ENCODE measurements around the gene IL1RAPL2. TPM values are rescaled to one million over a fixed set of nuclear protein-coding genes. Genes with fewer than 3 reads are reported as not detected.

The IL1RAPL2 gene
- total and polyA plus RNA-seq, 2 of the 4 experiments (the other 2 are of a cell fraction), result 0.03 TPM; not detected in 1

GRCh38 chrX:105565856-105566255 lies 999.9 kb downstream of the IL1RAPL2 start:
- no peaks in the 10 kb centered on the region for H3K36me3 ChIP-seq (ENCODE audit: control insufficient read depth, insufficient read depth, low read length)
- no TSS peak for BruUV-seq (replicated peaks)
- no peak overlapping the region for H3K4me3 ChIP-seq (ENCODE audit: insufficient read depth, low read depth, low read length)
- no peak overlapping the region for H3K9ac ChIP-seq (ENCODE audit: low read depth, low read length)
- no peak overlapping the region for H2BK20ac ChIP-seq (ENCODE audit: low read depth, low read length)
- ChIA-PET POLR2A (ENCODE audit: unreplicated experiment) (no interaction called here), CTCF (no interaction called here)
- H2AK5ac ChIP-seq (ENCODE audit: low read depth, low read length), result no peak overlapping the region
- DNase-seq, result no peak
- H3K14ac ChIP-seq (replicated peaks; ENCODE audit: low read depth, low read length), result no peak overlapping the region
- no peaks in the 10 kb centered on the region for H3K9me3 ChIP-seq (ENCODE audit: control insufficient read depth, insufficient read depth, low read length)
- no peak overlapping the region for H2BK15ac ChIP-seq (ENCODE audit: low read depth, low read length)
- no peaks in the 10 kb centered on the region for H4K20me1 ChIP-seq (ENCODE audit: insufficient read depth, low read length)
- no CpG with 5 or more reads among the region's 2 CpGs for WGBS, 2 experiments (ENCODE audit: extremely low coverage in 2 of 2, insufficient read length in 1 of 2)
- H2AK9ac ChIP-seq (replicated peaks; ENCODE audit: low read depth, low read length, poor library complexity), result no peak overlapping the region
- no peak overlapping the region for H3K27ac ChIP-seq (ENCODE audit: insufficient read depth, low read length)
- dilution Hi-C loops (cut with HindIII; ENCODE audit: low sequenced_read_pairs, unreplicated experiment) (no loop called here), intact Hi-C loops (cut with micrococcal nuclease) (no loop called here), in situ Hi-C loops (cut with MboI; ENCODE audit: low sequenced_read_pairs) (no loop called here)
- H2BK120ac ChIP-seq (ENCODE audit: low read depth, low read length), result no peak overlapping the region
- no peak overlapping the region for H2AFZ ChIP-seq (replicated peaks; ENCODE audit: low read length, poor library complexity)
- no peak overlapping the region for H4K5ac ChIP-seq (ENCODE audit: low read depth, low read length)
- no peak overlapping the region for H3K18ac ChIP-seq (ENCODE audit: low read depth, low read length)
- H3K9me1 ChIP-seq (ENCODE audit: insufficient read depth, low read length), result no peaks in the 10 kb centered on the region
- H3K56ac ChIP-seq (ENCODE audit: extremely low read depth, insufficient read depth, low read length), result no peak overlapping the region
- no peak overlapping the region for H3K23ac ChIP-seq (ENCODE audit: low read depth, low read length)
- H4K91ac ChIP-seq (ENCODE audit: insufficient read depth, low read depth, low read length), result no peak overlapping the region
- no peak overlapping the region for H4K8ac ChIP-seq (ENCODE audit: low read depth in 2 of 2, low read length in 2 of 2)
- no peak overlapping the region for H3K4me2 ChIP-seq (ENCODE audit: low read depth, low read length)
- no peak for TF ChIP-seq CEBPB (IDR thresholded peaks at IDR 0.05; ENCODE audit: low read depth, low read length)
- no peak for TF ChIP-seq BHLHE40 (IDR thresholded peaks at IDR 0.05; ENCODE audit: low read depth, low read length)
- TF ChIP-seq USF2 (IDR thresholded peaks at IDR 0.05; ENCODE audit: low read depth, low read length), result no peak
- no peak for TF ChIP-seq POLR2A (IDR thresholded peaks at IDR 0.05; ENCODE audit: low read depth, low read length)
- no peak for TF ChIP-seq CTCF (conservative IDR thresholded peaks at IDR 0.05; ENCODE audit: low read depth, low read length)
- TF ChIP-seq ELK1 (IDR thresholded peaks at IDR 0.05; ENCODE audit: borderline replicate concordance, low read depth, low read length), result no peak
- no peak for TF ChIP-seq MXI1 (IDR thresholded peaks at IDR 0.05; ENCODE audit: borderline replicate concordance, low read depth, low read length)
- TF ChIP-seq MAFK (IDR thresholded peaks at IDR 0.05; ENCODE audit: low read depth, low read length), result no peak
- no peak for TF ChIP-seq SMC3 (IDR thresholded peaks at IDR 0.05; ENCODE audit: low read depth, low read length)
- TF ChIP-seq RFX5 (IDR thresholded peaks at IDR 0.05; ENCODE audit: low read depth, low read length), result no peak
- no peak for TF ChIP-seq MAZ (IDR thresholded peaks at IDR 0.05; ENCODE audit: borderline replicate concordance, low read depth, low read length)
- ATAC-seq (ENCODE audit: low read depth), result no peak
- H3K27me3 ChIP-seq (ENCODE audit: control insufficient read depth, insufficient read depth, low read length), result no peaks in the 10 kb centered on the region; the same call in 1 of the 2 replicates
- H3K79me1 ChIP-seq (ENCODE audit: low read depth in 1 of 2, low read length in 2 of 2), result no peaks in the 10 kb centered on the region
- no peaks in the 10 kb centered on the region for H3K4me1 ChIP-seq (ENCODE audit: control insufficient read depth, insufficient read depth, low read length)
- no peak overlapping the region for H2BK5ac ChIP-seq (ENCODE audit: low read depth, low read length, poor library complexity, severe bottlenecking)
- H3K4ac ChIP-seq (ENCODE audit: low read depth, low read length), result no peak overlapping the region
